LNCAP (cell line): ENCODE results near the gene CCDC142.

ENCODE experiments used
- TF ChIP-seq, protein P1 (sequence below): fragments of 450-650 bp; IDR thresholded peaks from 2 replicates; pipeline ENCODE4 v1.5.1; 2017; ENCODE audit warnings: mild to moderate bottlenecking

The CCDC142 gene

DNA sequence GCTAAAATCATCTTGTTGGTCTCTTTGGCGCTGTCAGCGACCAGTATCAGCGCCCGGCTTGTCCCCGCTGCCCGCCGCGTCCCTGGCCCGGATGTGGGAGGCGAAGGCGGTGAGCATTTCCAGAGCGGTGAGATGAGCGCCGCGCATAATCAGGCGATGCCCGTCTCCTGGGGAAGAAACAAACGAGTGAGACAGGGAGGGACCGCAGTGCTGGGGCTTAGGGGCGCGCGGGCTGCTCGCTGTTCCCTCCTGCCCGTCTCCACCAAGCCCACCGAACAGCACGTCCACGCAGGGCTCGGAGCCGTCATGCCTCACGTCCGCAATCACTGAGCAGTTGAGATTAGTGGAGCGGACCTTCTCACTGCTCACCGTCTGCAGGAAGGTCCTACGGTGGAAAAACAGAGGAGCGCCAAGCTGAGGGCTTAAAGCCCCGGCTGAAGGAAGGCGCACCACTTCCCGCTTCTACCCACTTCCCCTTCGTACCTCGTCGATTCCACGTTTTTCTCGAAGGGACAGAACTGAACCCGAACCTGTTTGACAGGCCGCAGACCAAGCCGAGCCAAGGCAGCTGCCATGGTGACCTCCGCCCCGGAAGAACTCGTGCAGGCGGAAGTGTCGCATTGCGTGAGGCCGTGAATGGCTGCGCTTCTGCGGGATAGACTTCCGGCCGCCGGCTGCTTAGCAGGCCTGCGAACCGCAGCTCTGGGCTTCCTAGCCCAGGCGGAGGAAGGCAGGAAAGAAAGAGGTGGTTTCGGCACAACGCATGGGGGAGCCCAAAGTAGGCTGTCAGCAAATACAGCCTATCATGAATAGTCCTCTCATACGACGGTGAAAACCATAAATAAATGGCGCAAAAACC, 10.5 kb downstream of the CCDC142 start, which contains the start of gene MRPL53:
MRPL53 (minus strand) TSS at position 595 of the 859 bp plus-strand sequence; CDS start at position 575, 20 bp downstream.
- TF ChIP-seq, protein P1, sequence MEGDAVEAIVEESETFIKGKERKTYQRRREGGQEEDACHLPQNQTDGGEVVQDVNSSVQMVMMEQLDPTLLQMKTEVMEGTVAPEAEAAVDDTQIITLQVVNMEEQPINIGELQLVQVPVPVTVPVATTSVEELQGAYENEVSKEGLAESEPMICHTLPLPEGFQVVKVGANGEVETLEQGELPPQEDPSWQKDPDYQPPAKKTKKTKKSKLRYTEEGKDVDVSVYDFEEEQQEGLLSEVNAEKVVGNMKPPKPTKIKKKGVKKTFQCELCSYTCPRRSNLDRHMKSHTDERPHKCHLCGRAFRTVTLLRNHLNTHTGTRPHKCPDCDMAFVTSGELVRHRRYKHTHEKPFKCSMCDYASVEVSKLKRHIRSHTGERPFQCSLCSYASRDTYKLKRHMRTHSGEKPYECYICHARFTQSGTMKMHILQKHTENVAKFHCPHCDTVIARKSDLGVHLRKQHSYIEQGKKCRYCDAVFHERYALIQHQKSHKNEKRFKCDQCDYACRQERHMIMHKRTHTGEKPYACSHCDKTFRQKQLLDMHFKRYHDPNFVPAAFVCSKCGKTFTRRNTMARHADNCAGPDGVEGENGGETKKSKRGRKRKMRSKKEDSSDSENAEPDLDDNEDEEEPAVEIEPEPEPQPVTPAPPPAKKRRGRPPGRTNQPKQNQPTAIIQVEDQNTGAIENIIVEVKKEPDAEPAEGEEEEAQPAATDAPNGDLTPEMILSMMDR, result no peak

DNA sequence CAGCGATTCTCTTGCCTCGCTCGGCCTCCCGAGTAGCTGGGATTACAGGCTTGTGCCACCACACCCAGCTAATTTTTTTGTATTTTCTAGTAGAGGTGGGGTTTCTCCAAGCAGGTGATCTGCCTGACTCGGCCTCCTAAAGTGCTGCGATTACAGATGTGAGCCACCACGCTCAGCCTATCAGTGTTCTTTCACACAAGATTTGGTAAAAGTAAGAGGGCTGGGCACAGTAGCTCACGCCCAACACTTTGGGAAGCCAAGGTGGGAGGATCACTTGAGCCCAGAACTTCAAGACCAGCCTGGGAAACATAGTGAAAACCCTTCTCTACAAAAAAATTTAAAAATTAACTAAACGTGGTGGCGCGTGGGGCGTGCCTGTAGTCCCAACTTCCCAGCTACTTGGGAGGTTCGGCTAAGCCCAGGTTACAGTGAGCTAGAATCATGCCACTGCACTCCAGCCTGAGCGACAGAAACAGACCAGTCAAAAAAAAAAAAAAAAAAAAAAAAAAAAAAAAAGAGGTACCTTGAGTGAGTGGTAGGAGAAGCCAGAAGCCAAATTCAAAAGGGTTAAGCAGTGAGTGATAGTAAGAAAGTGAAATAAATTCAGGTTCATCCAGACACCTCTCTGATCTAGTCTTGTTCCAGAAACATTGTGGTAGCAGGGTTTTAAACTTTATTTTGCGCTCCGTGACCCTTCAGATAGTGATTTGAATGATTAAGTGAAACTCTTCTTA, 11.3 kb downstream of the CCDC142 start:
- TF ChIP-seq, protein P1, result no peak

DNA sequence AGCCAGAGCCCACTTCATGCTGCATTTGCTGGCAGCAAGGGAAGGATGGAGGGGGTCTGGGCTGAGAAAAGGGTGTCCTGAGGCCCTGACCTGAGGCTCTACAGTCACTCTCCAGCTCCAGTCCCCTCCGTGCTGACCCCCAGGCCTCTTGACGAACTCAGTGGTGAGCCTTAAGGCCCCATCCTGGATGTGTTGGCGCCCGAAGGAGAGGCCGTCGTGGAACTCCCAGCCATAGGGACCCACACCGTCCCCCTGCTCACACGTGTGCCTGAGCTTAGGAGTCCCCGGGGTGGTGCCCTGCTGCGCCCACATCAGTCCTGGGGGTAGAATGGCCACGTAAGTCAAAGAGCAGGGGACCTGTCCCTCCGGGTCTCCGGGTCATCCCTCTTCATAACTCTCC, 18.4 kb downstream of the CCDC142 start:
- TF ChIP-seq, protein P1, result no peak

DNA sequence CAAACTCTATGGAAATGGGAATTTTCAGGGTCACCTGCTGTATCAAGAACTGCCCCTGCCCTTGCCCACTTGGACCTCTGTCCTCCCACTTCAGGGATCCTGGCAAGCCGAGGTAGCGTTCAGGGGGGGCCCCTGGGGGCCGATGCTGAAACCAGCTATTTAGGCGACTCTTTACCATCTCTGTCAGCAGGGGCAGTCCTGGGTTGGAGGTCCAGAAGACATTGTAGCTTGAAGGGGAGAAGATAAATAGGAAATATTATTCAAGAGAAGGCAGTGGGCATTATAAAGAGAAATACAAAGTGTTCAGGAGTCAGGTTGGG, 20.1 kb downstream of the CCDC142 start:
- TF ChIP-seq, protein P1, result no peak

DNA sequence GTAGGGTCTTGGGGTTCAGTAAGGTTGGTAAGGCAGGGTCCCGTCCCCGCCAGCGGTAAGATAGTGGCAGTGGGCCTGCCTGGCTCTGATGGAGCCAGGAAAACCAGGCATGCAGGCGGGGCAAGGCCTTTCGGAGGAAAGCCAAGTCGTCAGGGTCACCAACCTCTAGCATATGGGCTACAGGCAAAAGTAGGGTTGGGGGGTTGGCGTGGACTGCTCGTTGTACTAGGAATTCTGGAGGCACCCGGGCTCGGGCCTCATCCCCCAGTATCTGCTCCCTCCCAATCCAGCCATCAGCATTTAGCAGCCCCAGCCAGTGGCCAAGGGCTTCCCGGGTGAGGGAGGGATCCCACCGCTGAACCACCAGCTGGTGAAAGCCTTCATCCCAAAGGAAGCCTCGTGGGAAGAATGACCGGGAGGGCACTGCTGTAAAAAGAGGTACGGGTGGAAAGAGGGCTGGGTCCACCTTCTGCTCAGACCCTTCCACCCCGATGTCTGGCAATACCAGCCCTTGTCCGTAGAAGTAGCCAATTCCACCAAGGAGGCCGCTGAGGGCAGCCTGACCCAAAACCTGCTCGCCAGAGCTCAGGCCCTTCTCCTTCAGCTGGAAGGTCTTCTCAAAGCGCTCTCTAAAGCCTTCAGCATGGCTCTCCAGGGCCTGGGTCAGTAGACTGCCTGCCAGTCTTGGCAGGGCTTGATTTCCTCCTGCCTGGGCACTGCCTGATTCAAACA, 20.6 kb downstream of the CCDC142 start:
- TF ChIP-seq, protein P1, result no peak

DNA sequence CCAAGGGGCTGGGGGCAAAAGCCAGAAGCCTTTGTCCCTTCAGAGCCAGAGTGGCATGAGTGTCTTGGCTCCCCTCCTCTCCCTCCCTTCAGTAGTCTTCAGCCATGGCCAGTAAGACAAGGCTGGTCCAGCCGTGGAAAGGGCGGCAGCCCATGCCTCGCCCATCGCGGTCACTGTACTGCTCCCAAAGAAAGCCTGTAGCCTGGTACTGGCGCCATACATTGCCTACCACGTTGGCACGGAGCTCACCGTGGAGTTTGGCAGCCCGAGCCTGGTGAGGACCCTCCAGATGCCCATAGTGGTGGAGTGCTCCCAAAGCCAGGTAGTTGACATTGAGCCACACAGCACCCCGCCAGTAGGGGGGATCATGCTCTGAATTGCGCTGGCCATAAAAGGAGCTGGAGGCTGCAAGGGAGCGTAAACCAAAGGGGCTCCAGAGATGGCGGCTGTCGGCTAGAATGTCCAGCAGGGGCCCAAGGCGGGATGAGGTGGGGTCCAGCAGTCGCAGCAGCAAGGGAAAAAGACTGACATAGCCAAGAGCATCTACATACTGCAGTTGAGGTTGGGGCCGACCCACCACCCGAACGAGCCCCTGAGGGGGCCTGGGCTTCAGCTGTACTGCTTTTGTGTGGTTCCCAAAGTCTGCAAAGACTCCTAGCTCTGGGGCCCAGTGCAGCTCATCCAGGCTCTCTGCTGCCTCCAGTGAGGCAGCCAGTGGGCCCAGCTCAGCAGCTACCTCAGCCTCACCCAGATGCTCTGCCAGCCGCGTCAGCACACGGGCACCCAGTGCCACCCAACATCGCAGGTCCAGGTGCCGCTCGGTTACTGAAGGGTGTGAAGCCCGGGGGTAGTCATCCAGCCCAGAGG, 21.4 kb downstream of the CCDC142 start:
- TF ChIP-seq, protein P1, result no peak
